Measurements from ENCODE around the gene BIRC7. TPM values are rescaled to one million over a fixed set of nuclear protein-coding genes. Genes with fewer than 3 reads are reported as not detected.

The BIRC7 gene
- total RNA-seq, 1 donor from 2014 or later, result not detected

DNA sequence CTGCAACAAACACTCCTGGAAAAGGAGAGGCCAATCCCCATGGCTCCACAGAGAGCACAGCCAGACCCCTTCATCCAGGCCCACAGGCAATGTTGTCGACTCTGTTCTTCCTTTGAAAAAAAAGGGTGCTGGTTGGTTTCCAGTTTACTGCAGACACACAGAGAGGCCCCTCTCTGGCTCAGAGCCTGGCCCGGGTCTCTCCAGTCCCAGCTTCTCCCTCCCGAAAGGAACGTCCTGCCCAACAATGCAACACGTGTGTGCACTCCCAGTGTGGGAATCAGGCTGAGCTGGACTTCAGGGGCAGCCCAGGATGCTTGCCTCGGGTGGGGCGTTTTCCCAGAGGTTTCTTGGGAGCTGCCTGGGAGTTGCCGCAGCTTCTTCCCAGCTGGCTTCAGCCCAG lies 23.1 kb downstream of the BIRC7 start:
- H3K36me3 Mint-ChIP-seq (ENCODE audit: insufficient read depth), result no peaks in the 10 kb centered on the region
- no peak overlapping the region for H3K4me3 Mint-ChIP-seq (ENCODE audit: low read depth)
- peaks cover 39% of the 10 kb centered on the region for H3K27me3 Mint-ChIP-seq
- DNase-seq (ENCODE audit: low spot score, unreplicated experiment), result no peak
- H3K27ac Mint-ChIP-seq, result no peak overlapping the region
- peaks cover 14% of the 10 kb centered on the region for H3K4me1 Mint-ChIP-seq (ENCODE audit: low read depth)
- H3K9me3 Mint-ChIP-seq (ENCODE audit: low read depth), result no peaks in the 10 kb centered on the region
- TF ChIP-seq, protein P1, sequence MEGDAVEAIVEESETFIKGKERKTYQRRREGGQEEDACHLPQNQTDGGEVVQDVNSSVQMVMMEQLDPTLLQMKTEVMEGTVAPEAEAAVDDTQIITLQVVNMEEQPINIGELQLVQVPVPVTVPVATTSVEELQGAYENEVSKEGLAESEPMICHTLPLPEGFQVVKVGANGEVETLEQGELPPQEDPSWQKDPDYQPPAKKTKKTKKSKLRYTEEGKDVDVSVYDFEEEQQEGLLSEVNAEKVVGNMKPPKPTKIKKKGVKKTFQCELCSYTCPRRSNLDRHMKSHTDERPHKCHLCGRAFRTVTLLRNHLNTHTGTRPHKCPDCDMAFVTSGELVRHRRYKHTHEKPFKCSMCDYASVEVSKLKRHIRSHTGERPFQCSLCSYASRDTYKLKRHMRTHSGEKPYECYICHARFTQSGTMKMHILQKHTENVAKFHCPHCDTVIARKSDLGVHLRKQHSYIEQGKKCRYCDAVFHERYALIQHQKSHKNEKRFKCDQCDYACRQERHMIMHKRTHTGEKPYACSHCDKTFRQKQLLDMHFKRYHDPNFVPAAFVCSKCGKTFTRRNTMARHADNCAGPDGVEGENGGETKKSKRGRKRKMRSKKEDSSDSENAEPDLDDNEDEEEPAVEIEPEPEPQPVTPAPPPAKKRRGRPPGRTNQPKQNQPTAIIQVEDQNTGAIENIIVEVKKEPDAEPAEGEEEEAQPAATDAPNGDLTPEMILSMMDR (IDR thresholded peaks at IDR 0.05; ENCODE audit: unreplicated experiment), result no peak

DNA sequence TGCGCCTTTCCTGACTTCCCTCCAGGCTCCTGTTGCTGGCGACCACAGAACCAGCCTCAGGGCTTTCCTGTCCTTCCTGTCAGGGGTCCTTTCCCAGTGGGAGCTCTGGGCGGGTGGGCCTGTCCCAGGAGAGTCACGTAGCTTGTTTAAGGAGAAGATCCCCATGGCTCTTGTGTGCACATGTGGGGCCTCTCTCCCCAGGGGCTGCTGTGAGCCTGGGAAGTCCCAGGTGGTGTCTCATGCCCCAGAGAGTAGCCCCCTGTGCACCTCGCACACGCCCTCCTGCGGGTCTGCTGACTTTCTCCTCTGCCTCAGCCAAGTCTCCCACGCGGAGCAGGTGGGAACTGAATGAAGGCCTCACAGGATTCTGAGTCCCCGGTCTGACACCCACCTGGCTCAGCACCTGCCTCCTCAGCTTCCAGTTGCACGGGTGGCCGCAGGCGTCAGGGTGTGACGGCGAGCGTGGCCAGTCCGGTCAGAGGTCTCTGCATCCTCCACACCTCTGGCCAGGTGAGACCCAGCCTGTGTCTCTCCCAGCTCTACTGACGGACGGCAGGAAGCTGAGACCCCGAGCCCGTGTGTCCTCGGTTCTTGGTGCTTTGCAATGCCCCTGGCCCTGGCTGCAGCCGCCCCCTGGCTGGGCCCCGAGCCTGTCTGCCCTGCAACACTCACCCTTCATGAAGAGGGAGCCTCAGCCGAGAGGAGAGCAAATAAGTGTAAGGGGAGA lies 24.2 kb downstream of the BIRC7 start:
- no peak for DNase-seq (ENCODE audit: low spot score, unreplicated experiment)
- Mint-ChIP-seq H3K4me3 (ENCODE audit: low read depth) (no peak overlapping the region), H3K27ac (no peak overlapping the region), H3K27me3 (peaks cover 40% of the 10 kb centered on the region), H3K4me1 (ENCODE audit: low read depth) (peaks cover 12% of the 10 kb centered on the region), H3K9me3 (ENCODE audit: low read depth) (no peaks in the 10 kb centered on the region), H3K36me3 (ENCODE audit: insufficient read depth) (no peaks in the 10 kb centered on the region)
- TF ChIP-seq, protein P1 (IDR thresholded peaks at IDR 0.05; ENCODE audit: unreplicated experiment), result no peak

DNA sequence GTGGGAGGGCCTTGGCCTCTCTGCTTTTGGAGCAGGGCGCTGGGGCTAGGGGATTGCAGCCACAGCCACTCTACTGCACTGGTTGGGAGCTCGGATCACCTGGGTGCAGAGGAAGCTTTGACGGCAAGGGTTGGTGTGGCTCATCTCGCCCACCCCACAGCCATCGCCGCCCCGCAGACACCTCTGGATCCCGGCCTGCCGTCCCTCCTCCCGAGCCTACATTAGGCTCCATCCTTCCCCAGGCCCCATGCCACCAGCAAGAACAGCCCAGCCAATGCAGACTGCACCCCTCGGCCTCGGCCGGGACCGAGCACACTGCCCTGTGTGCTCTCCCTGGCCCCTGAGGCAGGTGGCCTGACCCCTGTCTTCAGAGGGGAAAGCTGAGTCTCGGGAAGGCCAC lies 24.8 kb downstream of the BIRC7 start:
- H3K27ac Mint-ChIP-seq, result no peak overlapping the region
- DNase-seq (ENCODE audit: low spot score, unreplicated experiment), result no peak
- no peaks in the 10 kb centered on the region for H3K9me3 Mint-ChIP-seq (ENCODE audit: low read depth)
- peaks cover 7% of the 10 kb centered on the region for H3K4me1 Mint-ChIP-seq (ENCODE audit: low read depth)
- H3K27me3 Mint-ChIP-seq, result peaks cover 33% of the 10 kb centered on the region
- TF ChIP-seq, protein P1 (IDR thresholded peaks at IDR 0.05; ENCODE audit: unreplicated experiment), result no peak
- H3K4me3 Mint-ChIP-seq (ENCODE audit: low read depth), result no peak overlapping the region
- no peaks in the 10 kb centered on the region for H3K36me3 Mint-ChIP-seq (ENCODE audit: insufficient read depth)

DNA sequence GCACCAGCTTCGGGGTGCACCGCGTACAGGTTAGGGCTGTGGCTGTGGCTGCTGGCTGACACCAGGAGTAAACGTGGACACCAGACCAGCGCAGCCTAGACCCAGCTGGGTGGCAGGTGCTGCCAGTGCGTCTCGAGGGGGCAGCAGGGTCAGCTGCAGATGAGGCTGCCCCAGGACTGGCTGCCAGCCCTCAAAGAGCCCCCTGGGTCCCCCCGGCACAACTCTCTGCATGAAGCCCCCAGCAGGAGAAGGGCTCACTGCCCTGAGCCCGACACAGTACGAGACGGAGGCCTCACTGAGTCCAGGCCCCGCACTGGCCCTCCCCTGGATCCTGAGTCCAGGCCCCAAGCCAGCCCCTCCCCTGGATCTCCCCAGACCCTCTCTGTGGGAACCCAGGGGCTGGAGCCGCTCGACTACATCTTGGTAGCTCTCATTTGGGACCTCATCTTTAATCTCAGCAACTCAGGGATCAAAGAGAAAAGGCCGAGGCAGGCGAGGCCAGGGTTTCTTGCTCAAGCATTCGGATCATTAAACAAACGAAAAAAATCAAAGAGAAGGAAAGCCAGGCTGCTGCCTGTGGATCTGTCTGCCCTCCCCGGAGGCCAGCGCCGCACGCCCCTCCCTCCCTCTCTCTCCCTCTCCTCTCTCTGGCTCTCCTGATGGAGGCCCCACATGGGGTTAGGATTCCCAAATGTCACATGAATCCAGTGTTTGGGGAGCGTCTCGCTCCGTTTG lies 25.5 kb downstream of the BIRC7 start:
- TF ChIP-seq, protein P1 (IDR thresholded peaks at IDR 0.05; ENCODE audit: unreplicated experiment), result no peak
- Mint-ChIP-seq H3K36me3 (ENCODE audit: insufficient read depth) (no peaks in the 10 kb centered on the region), H3K4me3 (ENCODE audit: low read depth) (no peak overlapping the region), H3K27me3 (peaks cover 28% of the 10 kb centered on the region), H3K4me1 (ENCODE audit: low read depth) (peaks cover 6% of the 10 kb centered on the region), H3K27ac (no peak overlapping the region), H3K9me3 (ENCODE audit: low read depth) (no peaks in the 10 kb centered on the region)
- DNase-seq (ENCODE audit: low spot score, unreplicated experiment), result no peak

DNA sequence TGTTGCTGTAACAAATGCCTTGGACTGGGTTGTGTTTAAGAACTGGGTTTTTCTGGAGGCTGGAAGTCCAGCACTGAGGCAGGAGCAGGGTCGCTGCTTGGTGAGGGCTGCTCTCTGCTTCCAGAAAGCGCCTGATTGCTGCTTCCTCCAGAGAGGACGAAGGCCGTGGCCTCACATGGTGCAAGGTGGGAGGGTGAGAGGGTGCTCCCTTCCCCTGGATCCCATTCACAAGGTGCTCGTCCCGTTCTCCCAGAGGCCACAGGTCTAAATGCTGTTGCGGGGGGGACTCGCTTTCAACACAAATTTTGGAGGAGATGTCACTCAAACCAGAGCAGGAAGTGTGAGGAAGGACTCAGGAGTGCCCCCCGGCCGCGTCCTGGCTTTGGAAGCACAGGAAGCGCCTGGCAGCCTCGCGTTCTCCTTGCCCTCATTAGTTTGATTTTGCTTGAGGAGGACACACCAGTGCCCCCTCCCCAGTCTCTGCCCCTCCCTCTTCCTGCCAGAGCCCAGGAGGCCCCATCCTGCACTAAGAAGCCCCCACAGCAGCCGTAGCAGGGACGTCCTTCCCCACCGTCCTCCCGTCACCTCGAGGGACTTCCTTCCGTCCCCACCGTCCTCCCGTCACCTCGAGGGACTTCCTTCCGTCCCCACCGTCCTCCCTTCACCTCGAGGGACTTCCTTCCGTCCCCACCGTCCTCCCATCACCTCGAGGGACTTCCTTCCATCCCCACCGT lies 26.3 kb downstream of the BIRC7 start:
- Mint-ChIP-seq H3K27me3 (peaks cover 22% of the 10 kb centered on the region), H3K36me3 (ENCODE audit: insufficient read depth) (no peaks in the 10 kb centered on the region), H3K4me3 (ENCODE audit: low read depth) (no peak overlapping the region), H3K4me1 (ENCODE audit: low read depth) (peaks cover 6% of the 10 kb centered on the region), H3K27ac (no peak overlapping the region), H3K9me3 (ENCODE audit: low read depth) (no peaks in the 10 kb centered on the region)
- TF ChIP-seq, protein P1 (IDR thresholded peaks at IDR 0.05; ENCODE audit: unreplicated experiment), result no peak
- no peak for DNase-seq (ENCODE audit: low spot score, unreplicated experiment)
